ENCODE results near the gene IL17B.

GRCh38 chr5:149362541-149362940, 16.6 kb downstream of the IL17B start:
- no peak for TF ChIP-seq CTCF (optimal IDR thresholded peaks at IDR 0.05 in 1 of 3, IDR thresholded peaks at IDR 0.05 in 1 of 3, conservative IDR thresholded peaks at IDR 0.05 in 1 of 3; ENCODE audit: extremely low read depth in 1 of 3, insufficient read depth in 2 of 3, low read length in 3 of 3)
- no peak for TF ChIP-seq EZH2 (IDR thresholded peaks at IDR 0.05; ENCODE audit: low read length)

Measured in keratinocyte (primary cell).